ENCODE measurements around the gene LIMCH1.
A peak's percentile ranks its signal among the peaks of the same experiment; 100 is the strongest.
"Not testable (repeated sequence)": the region's sequence is repeated elsewhere in the genome, so short reads cannot be mapped to it uniquely, and the experiment has no call there.

The LIMCH1 gene

GRCh38 chr4:41645728-41646390 lies 107.9 kb downstream of the LIMCH1 start:
- no peak for DNase-seq (ENCODE audit: low spot score)

- DNase-seq (ENCODE audit: low spot score): no peak
These were observed 108.9 kb downstream of the LIMCH1 start for GRCh38 chr4:41646862-41647261.

GRCh38 chr4:41647383-41647782 lies 109.4 kb downstream of the LIMCH1 start:
- DNase-seq (ENCODE audit: low spot score): no peak

GRCh38 chr4:41651150-41651549 lies 113.2 kb downstream of the LIMCH1 start:
- DNase-seq (ENCODE audit: low spot score): not testable (repeated sequence)

GRCh38 chr4:41652971-41653370 lies 115.0 kb downstream of the LIMCH1 start:
- DNase-seq (ENCODE audit: low spot score): no peak

- DNase-seq (ENCODE audit: low spot score): no peak
These were observed 115.6 kb downstream of the LIMCH1 start for GRCh38 chr4:41653523-41653922.

- no peak for DNase-seq (ENCODE audit: low spot score)
These were observed 117.2 kb downstream of the LIMCH1 start for GRCh38 chr4:41655177-41655576.

GRCh38 chr4:41656106-41656505 lies 118.1 kb downstream of the LIMCH1 start:
- DNase-seq (ENCODE audit: low spot score): no peak

- DNase-seq (ENCODE audit: low spot score): no peak
These were observed 118.9 kb downstream of the LIMCH1 start for GRCh38 chr4:41656572-41657520.

- no peak for DNase-seq (ENCODE audit: low spot score)
These were observed 119.6 kb downstream of the LIMCH1 start for GRCh38 chr4:41657561-41657960.

GRCh38 chr4:41658163-41658562 lies 120.2 kb downstream of the LIMCH1 start:
- no peak for DNase-seq (ENCODE audit: low spot score)

- DNase-seq (ENCODE audit: low spot score): no peak
These were observed 122.4 kb downstream of the LIMCH1 start for GRCh38 chr4:41660352-41660751.

GRCh38 chr4:41661442-41662076 lies 123.6 kb downstream of the LIMCH1 start:
- peak; percentile 26 for DNase-seq (ENCODE audit: low spot score)

GRCh38 chr4:41665636-41666207 lies 127.8 kb downstream of the LIMCH1 start:
- DNase-seq (ENCODE audit: low spot score): no peak

GRCh38 chr4:41668024-41668423 lies 130.1 kb downstream of the LIMCH1 start:
- DNase-seq (ENCODE audit: low spot score): no peak

GRCh38 chr4:41670530-41670929 lies 132.6 kb downstream of the LIMCH1 start:
- no peak for DNase-seq (ENCODE audit: low spot score)

GRCh38 chr4:41670982-41671381 lies 133.0 kb downstream of the LIMCH1 start:
- no peak for DNase-seq (ENCODE audit: low spot score)

GRCh38 chr4:41678086-41678816 lies 140.3 kb downstream of the LIMCH1 start:
- no peak for DNase-seq (ENCODE audit: low spot score)

- no peak for DNase-seq (ENCODE audit: low spot score)
These were observed 141.0 kb downstream of the LIMCH1 start for GRCh38 chr4:41678951-41679350.

- no peak for DNase-seq (ENCODE audit: low spot score)
These were observed 142.0 kb downstream of the LIMCH1 start for GRCh38 chr4:41679991-41680390.

- no peak for DNase-seq (ENCODE audit: low spot score)
These were observed 143.1 kb downstream of the LIMCH1 start for GRCh38 chr4:41681054-41681453.

GRCh38 chr4:41683326-41683725 lies 145.4 kb downstream of the LIMCH1 start:
- DNase-seq (ENCODE audit: low spot score): no peak

Measured in CD4-positive, alpha-beta T cell treated with Interleukin-15 for 4 hours (primary cell).